Heart left ventricle (tissue), 16 donors: ENCODE data around the gene TTC33. TPM values are rescaled to one million over a fixed set of nuclear protein-coding genes. Genes with fewer than 3 reads are reported as not detected.
A peak's percentile ranks its signal among the peaks of the same experiment; 100 is the strongest.
"Not testable (repeated sequence)": the region's sequence is repeated elsewhere in the genome, so short reads cannot be mapped to it uniquely, and the experiment has no call there.

Experiments
- ATAC-seq, 4 donors: fragments of 200-7000 bp; cut with Tn5 transposase; one replicate each; pipeline ENCODE4 v1.9.1; 2020 to 2022; ENCODE audit warnings: moderate library complexity in 4 of 4, mild to moderate bottlenecking in 3 of 4, moderate number of reproducible peaks in 1 of 4
- DNase-seq, 5 donors: peaks; one replicate each; pipeline ENCODE4 v3.0.0-alpha.2; 2020
- H3K27ac ChIP-seq, 12 donors: fragments of 200-600 bp; sonication (generic) in 4 of 12; one replicate each; pipeline versions ENCODE4 v1.5.0 to v1.8.0; 2016 to 2022; ENCODE audit warnings: mild to moderate bottlenecking in 2 of 12
- H3K27me3 ChIP-seq, 9 donors: fragments of 200-600 bp; sonication (generic) in 2 of 9; one replicate each; pipeline versions ENCODE4 v1.5.1 to v1.8.0; 2016 to 2022; ENCODE audit warnings: mild to moderate bottlenecking in 3 of 9
- H3K36me3 ChIP-seq, 9 donors: fragments of 200-600 bp; sonication (generic) in 2 of 9; one replicate each; pipeline versions ENCODE4 v1.5.0 to v1.8.0; 2018 to 2022; ENCODE audit warnings: mild to moderate bottlenecking in 2 of 9
- H3K4me1 ChIP-seq, 12 donors: fragments of 200-600 bp; sonication (generic) in 4 of 12; one replicate each; pipeline versions ENCODE4 v1.5.0 to v1.8.0; 2016 to 2022; ENCODE audit warnings: mild to moderate bottlenecking in 3 of 12
- H3K4me3 ChIP-seq, 12 donors: fragments of 200-600 bp; sonication (generic) in 4 of 12; one replicate each; pipeline versions ENCODE4 v1.5.0 to v1.8.0; 2017 to 2022; ENCODE audit warnings: mild to moderate bottlenecking in 9 of 12, moderate library complexity in 4 of 12
- H3K9me3 ChIP-seq, 12 donors: fragments of 200-600 bp; sonication (generic) in 4 of 12; one replicate each; pipeline versions ENCODE4 v1.5.0 to v1.8.0; 2016 to 2022; ENCODE audit warnings: mild to moderate bottlenecking in 1 of 12
- POLR2A ChIP-seq, 2 donors: fragments of 450-650 bp; IDR thresholded peaks; one replicate each; pipeline ENCODE4 v1.6.1; 2017; ENCODE audit warnings: antibody characterized with exemption in 2 of 2, mild to moderate bottlenecking in 2 of 2, moderate library complexity in 2 of 2
- WGBS, 4 donors: extraction: QIAGEN DNeasy Blood & Tissue Kit in 2 of 4; methylation state at CpG; one replicate each; pipeline versions ENCODE4 v1.1.5 to v1.1.7; 2013 to 2018; 5-methylcytosine and 5-hydroxymethylcytosine counted together
- intact Hi-C, 10 donors: fragments of 100-400 bp; cut with DNase I; formaldehyde crosslinking; loops; one replicate each; pipeline versions ENCODE4 v1.11.1 to v1.14.2; 2022
- polyA plus RNA-seq, 2 donors: library from polyadenylated mRNA; stranded (reverse); fragments of 200-250 nt; gene quantifications; one replicate each; pipeline ENCODE4 v1.2.3, GENCODE V29; 2013
- total RNA-seq, 9 donors: library from RNA; depleted of rRNA in 2 of 9; stranded (reverse); fragments of >200 nt in 2 of 9; fragmentation: NEBNext Ultra II Directional in 3 of 9; extraction: Animal tissue kit (Norgen Biotek cat#: 25700) in 3 of 9; gene quantifications; one replicate each; pipeline versions ENCODE4 v1.1.0 to v1.2.4, GENCODE V29; 2016 to 2023
- TF ChIP-seq, protein P1 (sequence below), 12 donors: fragments of 200-600 bp; sonication (generic) in 4 of 12; IDR thresholded peaks; one replicate each; pipeline versions ENCODE4 v1.5.0 to v1.8.0; 2018 to 2022; ENCODE audit warnings: antibody characterized with exemption in 12 of 12, mild to moderate bottlenecking in 5 of 12
- donor health status: ischemic (EF 13 %, LVEDD 7.1; RV severe dilation, severe dysfunction).
- donor health status: healthy with polysubstance abuse.
- donor health status: DM: no; HTN: yes; CAD: no.
- donor health status: DM: no; HTN: no; CAD: no.
- donor health status: ischemic (EF 25% LVEDD 6.9; RV normal size, moderate dysfunction).
- donor health status: ischemic (EF 25% LVEDD 5.7; RV mildly dilated, moderate dysfunction).
- donor health status: healthy.
- donor health status: DM: yes; HTN: yes; CAD: no.
- donor health status: ischemic (EF 35%, LVEDD 5.7; RV mildly dilated, moderate dysfunction).
- donor health status: nonischemic (EF 11% LVEDD 7.7; RV severe dilation, severe dysfunction).
- donor health status: DM: yes; HTN: yes; CAD: no.
- donor health status: PGD.
- donor health status: ischemic (EF 29% LVEDD 5.4; RV normal size, mild dysfunction).
- donor health status: nonischemic (EF 23%, LVEDD 6.1; RV moderate dilation, normal function).

The TTC33 gene
- total and polyA plus RNA-seq, 11 donors: 5.6 to 20.0 (median 14.2) TPM

DNA sequence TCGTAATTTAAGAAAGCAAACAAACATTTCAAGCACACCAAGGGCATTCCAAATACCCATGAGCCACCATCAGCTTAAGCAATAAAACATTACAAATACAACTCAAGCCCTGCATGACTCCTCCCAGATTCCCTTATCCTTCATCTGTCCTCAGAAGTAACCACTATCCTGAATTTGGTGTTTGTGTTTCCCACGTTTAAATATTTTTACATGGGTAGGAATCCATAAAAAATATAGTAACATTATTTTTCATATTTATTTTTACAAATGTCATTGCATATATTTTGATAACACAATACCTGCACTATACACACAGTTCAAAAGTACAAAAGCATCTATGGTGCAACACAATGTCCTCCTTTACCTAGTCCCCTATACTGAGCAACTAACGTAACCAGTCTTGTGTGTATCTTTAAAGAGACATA, 36.0 kb upstream of the TTC33 start:
- DNase-seq: no peak
- intact Hi-C loops: no loop called here
- Histone ChIP-seq H3K27me3 (no peaks in the 10 kb centered on the region), H3K4me1 (peaks cover 8 to 62% (median 31%) of the 10 kb centered on the region in 12 donors), H3K4me3 (no peak overlapping the region), H3K36me3 (peaks cover 0 to 7% (median 0%) of the 10 kb centered on the region in 9 donors), H3K9me3 (peaks cover 0 to 11% (median 2%) of the 10 kb centered on the region in 12 donors), H3K27ac (peak overlapping the region in 1 of 12 donors; percentile 2)
- 51 to 65% (median 59%) methylated on average over 3 of the region's 3 CpGs for WGBS, 4 donors
- TF ChIP-seq, protein P1, sequence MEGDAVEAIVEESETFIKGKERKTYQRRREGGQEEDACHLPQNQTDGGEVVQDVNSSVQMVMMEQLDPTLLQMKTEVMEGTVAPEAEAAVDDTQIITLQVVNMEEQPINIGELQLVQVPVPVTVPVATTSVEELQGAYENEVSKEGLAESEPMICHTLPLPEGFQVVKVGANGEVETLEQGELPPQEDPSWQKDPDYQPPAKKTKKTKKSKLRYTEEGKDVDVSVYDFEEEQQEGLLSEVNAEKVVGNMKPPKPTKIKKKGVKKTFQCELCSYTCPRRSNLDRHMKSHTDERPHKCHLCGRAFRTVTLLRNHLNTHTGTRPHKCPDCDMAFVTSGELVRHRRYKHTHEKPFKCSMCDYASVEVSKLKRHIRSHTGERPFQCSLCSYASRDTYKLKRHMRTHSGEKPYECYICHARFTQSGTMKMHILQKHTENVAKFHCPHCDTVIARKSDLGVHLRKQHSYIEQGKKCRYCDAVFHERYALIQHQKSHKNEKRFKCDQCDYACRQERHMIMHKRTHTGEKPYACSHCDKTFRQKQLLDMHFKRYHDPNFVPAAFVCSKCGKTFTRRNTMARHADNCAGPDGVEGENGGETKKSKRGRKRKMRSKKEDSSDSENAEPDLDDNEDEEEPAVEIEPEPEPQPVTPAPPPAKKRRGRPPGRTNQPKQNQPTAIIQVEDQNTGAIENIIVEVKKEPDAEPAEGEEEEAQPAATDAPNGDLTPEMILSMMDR (IDR thresholded peaks at IDR 0.05): no peak
- no peak for TF ChIP-seq POLR2A (IDR thresholded peaks at IDR 0.05)
- no peak for ATAC-seq

DNA sequence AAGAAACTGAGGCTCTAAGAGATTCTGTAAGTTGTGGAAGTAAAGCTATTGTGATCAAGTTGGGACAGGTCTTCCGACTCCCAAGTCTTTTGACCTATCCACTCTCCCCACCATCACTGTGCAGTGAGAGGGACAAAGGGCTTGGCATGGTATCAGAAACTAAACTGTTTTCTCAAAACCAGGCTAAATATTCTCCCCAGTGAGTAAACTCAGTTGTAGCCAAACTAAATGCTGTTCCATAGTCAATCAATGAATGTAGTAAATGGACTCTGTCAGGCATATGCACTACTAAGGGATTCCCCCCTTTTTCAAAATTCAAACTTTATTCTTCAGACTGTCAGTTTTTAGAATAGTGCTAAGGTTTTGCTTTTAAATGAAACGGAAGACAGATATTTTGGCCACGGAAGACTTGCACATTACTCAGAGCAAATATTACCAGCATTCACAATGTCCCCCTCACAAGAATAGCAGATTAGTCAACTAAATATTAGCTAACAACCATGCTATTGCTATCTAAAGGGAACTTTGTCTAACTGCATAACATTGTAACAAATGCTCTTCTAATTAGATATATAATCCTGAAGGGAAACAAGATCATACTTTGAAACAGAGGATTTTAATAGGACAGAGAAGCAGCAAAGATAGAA, 35.3 kb upstream of the TTC33 start:
- Histone ChIP-seq H3K27me3 (no peaks in the 10 kb centered on the region), H3K4me1 (peaks cover 8 to 55% (median 24%) of the 10 kb centered on the region in 12 donors)

DNA sequence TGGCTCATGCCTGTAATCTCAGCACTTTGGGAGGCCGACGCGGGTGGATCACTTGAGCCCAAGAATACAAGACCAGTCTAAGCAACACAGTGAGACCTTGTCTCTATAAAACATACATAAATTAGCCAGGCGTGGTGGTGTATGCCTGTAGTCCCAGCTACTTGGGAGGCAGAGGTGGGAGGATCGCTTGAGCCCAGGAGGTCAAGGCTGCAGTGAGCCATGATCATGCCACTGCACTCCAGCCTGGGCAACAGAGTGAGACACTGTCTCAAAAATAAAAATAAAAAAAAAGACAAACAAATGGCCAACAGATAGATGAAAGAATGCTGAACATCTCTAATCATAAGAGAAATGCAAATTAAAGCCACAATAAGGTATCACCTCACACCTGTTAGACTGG, 33.2 kb upstream of the TTC33 start:
- Histone ChIP-seq H3K4me1 (peaks cover 8 to 55% (median 16%) of the 10 kb centered on the region in 12 donors), H3K9me3 (peaks cover 0 to 12% (median 2%) of the 10 kb centered on the region in 12 donors)
- H3K4me3 ChIP-seq, H3K36me3 ChIP-seq, ATAC-seq, H3K27me3 ChIP-seq, DNase-seq, intact Hi-C loops, H3K27ac ChIP-seq: not testable (repeated sequence)
- 95 to 99% (median 97%) methylated on average over 5 of the region's 5 CpGs for WGBS, 4 donors

More for the DNA sequence above, 35.3 kb upstream of the TTC33 start:
- intact Hi-C loops: no loop called here
- Histone ChIP-seq H3K4me3 (no peak overlapping the region), H3K27ac (peak overlapping the region in 1 of 12 donors; percentile 2), H3K36me3 (peaks cover 0 to 7% (median 0%) of the 10 kb centered on the region in 9 donors), H3K9me3 (peaks cover 0 to 12% (median 2%) of the 10 kb centered on the region in 12 donors)
- TF ChIP-seq, protein P1 (IDR thresholded peaks at IDR 0.05): no peak
- TF ChIP-seq POLR2A (IDR thresholded peaks at IDR 0.05): no peak
- no peak for DNase-seq
- WGBS, 4 donors: 49 to 63% (median 60%) methylated on average over 3 of the region's 3 CpGs
- peak in 1 of 4 donors; percentile 32 for ATAC-seq

DNA sequence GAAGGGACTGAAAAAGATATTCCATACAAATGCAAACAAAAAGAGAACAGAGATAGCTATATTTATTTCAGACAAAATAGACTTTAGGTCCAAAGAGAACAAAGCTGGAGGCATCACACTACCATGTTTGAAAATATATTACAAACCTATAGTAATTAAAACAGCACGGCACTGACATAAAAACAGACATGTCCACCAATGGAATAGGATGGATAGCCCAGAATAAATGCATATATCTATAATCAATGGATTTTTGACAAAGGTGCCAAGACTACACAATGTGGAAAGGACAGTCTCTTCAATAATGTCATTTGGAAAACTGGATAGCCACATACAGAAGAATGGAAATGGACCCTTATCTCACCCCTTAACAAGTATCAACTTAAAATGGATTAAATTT, 32.2 kb upstream of the TTC33 start:
- no peak overlapping the region for H3K27ac ChIP-seq
- peaks cover 0 to 12% (median 2%) of the 10 kb centered on the region in 12 donors for H3K9me3 ChIP-seq
- intact Hi-C loops: no loop called here
- ATAC-seq: no peak
- whole genome bisulfite sequencing, 4 donors: 98 to 99% (median 98%) methylated on average over 1 of the region's 1 CpG
- peaks cover 8 to 57% (median 18%) of the 10 kb centered on the region in 12 donors for H3K4me1 ChIP-seq
- DNase-seq: no peak
- H3K4me3 ChIP-seq: no peak overlapping the region
- H3K36me3 ChIP-seq: peaks cover 0 to 7% (median 0%) of the 10 kb centered on the region in 9 donors
- TF ChIP-seq, protein P1 (IDR thresholded peaks at IDR 0.05): no peak
- H3K27me3 ChIP-seq: no peaks in the 10 kb centered on the region

DNA sequence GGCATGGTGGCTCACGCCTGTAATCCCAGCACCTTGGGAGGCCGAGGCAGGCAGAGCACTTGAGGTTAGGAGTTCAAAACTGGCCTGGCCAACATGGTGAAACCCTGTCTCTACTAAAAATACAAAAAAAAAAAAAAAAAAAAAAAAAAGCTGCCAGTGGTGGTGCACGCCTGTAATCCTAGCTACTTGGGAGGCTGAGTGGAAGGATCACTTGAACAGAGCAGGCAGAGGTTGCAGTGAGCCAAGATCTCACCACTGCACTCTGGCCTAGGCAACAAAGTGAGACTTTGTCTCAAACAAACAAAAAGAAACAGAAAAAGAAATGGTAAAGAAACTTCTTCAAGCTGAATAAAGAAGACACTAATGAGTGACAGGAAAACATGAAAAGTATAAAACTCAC, 30.9 kb upstream of the TTC33 start:
- DNase-seq, intact Hi-C loops, H3K27ac ChIP-seq, H3K27me3 ChIP-seq, ATAC-seq, H3K4me3 ChIP-seq, H3K36me3 ChIP-seq: not testable (repeated sequence)
- WGBS, 4 donors: 93 to 98% (median 98%) methylated on average over 3 of the region's 3 CpGs
- peaks cover 8 to 57% (median 20%) of the 10 kb centered on the region in 12 donors for H3K4me1 ChIP-seq
- peaks cover 0 to 12% (median 2%) of the 10 kb centered on the region in 12 donors for H3K9me3 ChIP-seq
